Peyer's patch (tissue), 4 donors: ENCODE results near the gene CCDC192.

Source experiments
- POLR2A ChIP-seq, 2 donors: fragments of 450-650 bp; IDR thresholded peaks; one replicate each; pipeline ENCODE4 v1.5.1; 2017; ENCODE audit warnings: antibody characterized with exemption in 2 of 2, mild to moderate bottlenecking in 2 of 2, moderate library complexity in 2 of 2
- TF ChIP-seq, protein P1 (sequence below), 6 experiments: fragments of 450-650 bp in 4 of 6; fragments of 200-600 bp in 2 of 6; sonication (generic) in 1 of 6; IDR thresholded peaks; one replicate each; pipeline ENCODE4 v1.5.1; 2017 to 2019; ENCODE audit warnings: antibody characterized with exemption in 6 of 6, mild to moderate bottlenecking in 3 of 6, moderate library complexity in 1 of 6

DNA sequence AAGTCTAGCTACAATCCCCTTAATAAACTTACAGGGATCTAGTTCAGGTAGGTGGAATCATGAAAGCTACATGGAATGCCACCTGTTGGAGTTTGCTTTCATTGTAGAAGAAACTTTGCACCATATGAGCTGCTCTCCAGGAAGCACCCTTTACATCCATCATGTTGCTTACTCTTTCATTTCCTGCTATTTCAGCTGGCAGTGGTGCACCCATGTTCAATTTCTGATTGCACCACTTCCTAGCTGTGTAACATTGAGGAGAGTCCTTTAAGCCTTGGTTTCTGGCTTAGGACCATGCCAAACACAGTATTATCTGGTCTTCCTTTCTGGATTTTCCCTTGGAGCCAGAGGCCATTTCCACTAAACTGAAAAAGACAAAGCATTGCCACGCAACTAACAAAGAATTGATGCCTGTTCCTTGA lies 257.1 kb downstream of the CCDC192 start:
- TF ChIP-seq POLR2A (IDR thresholded peaks at IDR 0.05) = no peak
- TF ChIP-seq, protein P1, sequence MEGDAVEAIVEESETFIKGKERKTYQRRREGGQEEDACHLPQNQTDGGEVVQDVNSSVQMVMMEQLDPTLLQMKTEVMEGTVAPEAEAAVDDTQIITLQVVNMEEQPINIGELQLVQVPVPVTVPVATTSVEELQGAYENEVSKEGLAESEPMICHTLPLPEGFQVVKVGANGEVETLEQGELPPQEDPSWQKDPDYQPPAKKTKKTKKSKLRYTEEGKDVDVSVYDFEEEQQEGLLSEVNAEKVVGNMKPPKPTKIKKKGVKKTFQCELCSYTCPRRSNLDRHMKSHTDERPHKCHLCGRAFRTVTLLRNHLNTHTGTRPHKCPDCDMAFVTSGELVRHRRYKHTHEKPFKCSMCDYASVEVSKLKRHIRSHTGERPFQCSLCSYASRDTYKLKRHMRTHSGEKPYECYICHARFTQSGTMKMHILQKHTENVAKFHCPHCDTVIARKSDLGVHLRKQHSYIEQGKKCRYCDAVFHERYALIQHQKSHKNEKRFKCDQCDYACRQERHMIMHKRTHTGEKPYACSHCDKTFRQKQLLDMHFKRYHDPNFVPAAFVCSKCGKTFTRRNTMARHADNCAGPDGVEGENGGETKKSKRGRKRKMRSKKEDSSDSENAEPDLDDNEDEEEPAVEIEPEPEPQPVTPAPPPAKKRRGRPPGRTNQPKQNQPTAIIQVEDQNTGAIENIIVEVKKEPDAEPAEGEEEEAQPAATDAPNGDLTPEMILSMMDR (IDR thresholded peaks at IDR 0.05) = no peak
